ENCODE data around the gene RGCC. TPM values are rescaled to one million over a fixed set of nuclear protein-coding genes. Genes with fewer than 3 reads are reported as not detected.

The RGCC gene
- total RNA-seq, 3 donors from 2014 or later = 91.8 to 112 (median 95.7) TPM

- no peaks in the 10 kb centered on the region for H3K4me1 ChIP-seq
- no peak overlapping the region for H3K4me3 ChIP-seq
- TF ChIP-seq POLR2AphosphoS5 (IDR thresholded peaks at IDR 0.05) (no peak), CTCF (IDR thresholded peaks at IDR 0.05) (no peak), POLR2A (IDR thresholded peaks at IDR 0.05) (no peak)
- no peaks in the 10 kb centered on the region for H3K27me3 ChIP-seq
- intact Hi-C loops (cut with DNase I; ENCODE audit: low total_unique reads) = no loop called here
- no peak for DNase-seq (ENCODE audit: low spot score in 2 of 2)
- H3K36me3 ChIP-seq = no peaks in the 10 kb centered on the region
- peaks cover 0 to 21% of the 10 kb centered on the region in 2 donors for H3K9me3 ChIP-seq
- H3K27ac ChIP-seq = no peak overlapping the region
These were observed 4.9 kb upstream of the RGCC start for GRCh38 chr13:41452462-41452861.

GRCh38 chr13:41453620-41454019 is 3.7 kb upstream of the RGCC start:
- Histone ChIP-seq H3K27me3 (no peaks in the 10 kb centered on the region), H3K4me1 (no peaks in the 10 kb centered on the region), H3K36me3 (no peaks in the 10 kb centered on the region), H3K9me3 (peaks cover 0 to 16% of the 10 kb centered on the region in 2 donors), H3K27ac (no peak overlapping the region), H3K4me3 (no peak overlapping the region)
- TF ChIP-seq POLR2AphosphoS5 (IDR thresholded peaks at IDR 0.05) (no peak), POLR2A (IDR thresholded peaks at IDR 0.05) (no peak), CTCF (IDR thresholded peaks at IDR 0.05) (no peak)
- intact Hi-C loops (cut with DNase I; ENCODE audit: low total_unique reads) = no loop called here
- no peak for DNase-seq (ENCODE audit: low spot score in 2 of 2)

- no peaks in the 10 kb centered on the region for H3K36me3 ChIP-seq
These were observed 3.2 kb upstream of the RGCC start for GRCh38 chr13:41454170-41454569.

GRCh38 chr13:41455725-41456419 is 1.5 kb upstream of the RGCC start:
- H3K27ac ChIP-seq = no peak overlapping the region
- intact Hi-C loops (cut with DNase I; ENCODE audit: low total_unique reads) = no loop called here
- peak overlapping the region in 1 of 3 donors; percentile 1 for H3K4me3 ChIP-seq
- TF ChIP-seq POLR2AphosphoS5 (IDR thresholded peaks at IDR 0.05) = no peak
- no peak for TF ChIP-seq POLR2A (IDR thresholded peaks at IDR 0.05)
- TF ChIP-seq CTCF (IDR thresholded peaks at IDR 0.05) = no peak
- no peak for DNase-seq (ENCODE audit: low spot score in 2 of 2)
- peaks cover 0 to 6% of the 10 kb centered on the region in 2 donors for H3K9me3 ChIP-seq
- H3K4me1 ChIP-seq = no peaks in the 10 kb centered on the region
- H3K36me3 ChIP-seq = no peaks in the 10 kb centered on the region
- H3K27me3 ChIP-seq = no peaks in the 10 kb centered on the region

More at GRCh38 chr13:41454170-41454569, 3.2 kb upstream of the RGCC start:
- H3K4me1 ChIP-seq = no peaks in the 10 kb centered on the region
- H3K9me3 ChIP-seq = peaks cover 0 to 16% of the 10 kb centered on the region in 2 donors
- no peak overlapping the region for H3K27ac ChIP-seq
- TF ChIP-seq POLR2A (IDR thresholded peaks at IDR 0.05) (no peak), POLR2AphosphoS5 (IDR thresholded peaks at IDR 0.05) (no peak), CTCF (IDR thresholded peaks at IDR 0.05) (no peak)
- H3K27me3 ChIP-seq = no peaks in the 10 kb centered on the region
- intact Hi-C loops (cut with DNase I; ENCODE audit: low total_unique reads) = no loop called here
- no peak for DNase-seq (ENCODE audit: low spot score in 2 of 2)
- H3K4me3 ChIP-seq = no peak overlapping the region

GRCh38 chr13:41457589-41458186 is 338 bp downstream of the RGCC start:
- Histone ChIP-seq H3K36me3 (no peaks in the 10 kb centered on the region), H3K27me3 (no peaks in the 10 kb centered on the region), H3K9me3 (no peaks in the 10 kb centered on the region), H3K4me3 (peak overlapping the region; percentile 66 to 79 (median 75)), H3K4me1 (no peaks in the 10 kb centered on the region), H3K27ac (peak overlapping the region; percentile 57 to 70)
- no peak for DNase-seq (ENCODE audit: low spot score in 2 of 2)
- intact Hi-C loops (cut with DNase I; ENCODE audit: low total_unique reads) = no loop called here
- TF ChIP-seq POLR2AphosphoS5 (IDR thresholded peaks at IDR 0.05) (no peak), POLR2A (IDR thresholded peaks at IDR 0.05) (no peak), CTCF (IDR thresholded peaks at IDR 0.05) (no peak)

Measured in breast epithelium (tissue), 4 donors.